IPS-15b (cell line): Measurements from ENCODE around the gene CORO1A.

Experiments used
- H3K27me3 ChIP-seq: one replicate; pipeline ENCODE4 v1.6.1; 2013; ENCODE audit warnings: low read length; ENCODE audit not compliant: control insufficient read depth, insufficient read depth
- H3K36me3 ChIP-seq: one replicate; pipeline ENCODE4 v1.6.1; 2013; ENCODE audit warnings: low read length; ENCODE audit not compliant: control insufficient read depth, insufficient read depth
- H3K4me1 ChIP-seq: one replicate; pipeline ENCODE4 v1.6.1; 2013; ENCODE audit warnings: mild to moderate bottlenecking, low read length; ENCODE audit not compliant: control insufficient read depth, insufficient read depth
- H3K4me3 ChIP-seq: one replicate; pipeline ENCODE4 v1.5.1; 2013; ENCODE audit warnings: low read depth, low read length
- H3K9ac ChIP-seq: one replicate; pipeline ENCODE4 v1.6.1; 2013; ENCODE audit warnings: low read depth, mild to moderate bottlenecking, low read length
- H3K9me3 ChIP-seq: one replicate; pipeline ENCODE4 v1.6.1; 2013; ENCODE audit warnings: mild to moderate bottlenecking, low read length; ENCODE audit not compliant: control insufficient read depth, insufficient read depth

Gene CORO1A

DNA sequence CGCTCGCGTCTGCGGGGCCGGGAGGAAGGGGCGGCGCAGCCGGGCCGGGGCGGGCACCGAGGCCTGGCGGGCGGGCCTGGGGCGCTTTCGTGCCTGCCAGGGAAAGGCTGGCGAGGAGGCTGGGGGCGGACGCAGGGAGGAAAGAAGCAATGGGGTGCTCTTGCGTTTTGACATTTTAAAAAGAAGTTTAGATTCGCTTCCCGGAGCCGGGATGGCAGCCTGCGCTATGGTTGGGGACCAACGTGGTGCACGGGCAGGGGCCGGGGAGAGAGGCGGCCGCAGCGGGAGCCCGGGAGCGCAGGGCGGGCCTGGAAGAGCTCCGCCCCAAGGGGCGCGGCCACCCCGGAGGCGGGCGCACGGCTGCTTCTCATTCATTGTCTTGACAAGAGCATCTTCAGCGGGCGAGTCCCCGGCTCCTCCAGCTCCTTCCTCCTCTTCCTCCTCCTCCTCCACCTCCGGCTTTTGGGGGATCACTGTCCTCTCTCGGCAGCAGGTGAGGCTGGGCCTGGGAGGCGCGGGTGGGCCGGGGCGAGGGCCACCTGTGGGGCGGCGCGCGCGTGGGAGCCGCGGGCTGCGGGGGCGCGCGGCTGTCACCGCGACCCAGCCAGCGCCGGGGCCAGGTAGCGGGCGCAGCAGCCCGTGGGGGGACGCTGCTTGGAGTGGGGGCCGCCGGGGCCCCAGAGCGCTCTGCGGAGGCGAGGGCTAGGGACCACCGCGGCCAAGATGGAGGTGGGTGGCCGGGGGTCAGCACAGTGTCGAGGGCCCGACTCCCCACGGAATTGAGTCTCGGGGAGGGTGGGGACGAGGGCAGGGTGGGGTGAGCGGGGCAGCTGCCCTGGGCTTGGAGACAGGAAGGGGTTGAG is at the start of gene CORO1A:
Gene CORO1A (plus strand): TSS at position 370 of the 863 bp plus-strand sequence. CDS start 1,608 bp downstream, outside the sequence.
- no peaks in the 10 kb centered on the region for H3K36me3 ChIP-seq
- peak within 1 kb of the TSS; percentile 71 for H3K4me3 ChIP-seq
- peaks cover 6% of the 10 kb centered on the region for H3K27me3 ChIP-seq
- no peaks in the 10 kb centered on the region for H3K9me3 ChIP-seq
- no peaks in the 10 kb centered on the region for H3K4me1 ChIP-seq
- no peak within 1 kb of the TSS for H3K9ac ChIP-seq

DNA sequence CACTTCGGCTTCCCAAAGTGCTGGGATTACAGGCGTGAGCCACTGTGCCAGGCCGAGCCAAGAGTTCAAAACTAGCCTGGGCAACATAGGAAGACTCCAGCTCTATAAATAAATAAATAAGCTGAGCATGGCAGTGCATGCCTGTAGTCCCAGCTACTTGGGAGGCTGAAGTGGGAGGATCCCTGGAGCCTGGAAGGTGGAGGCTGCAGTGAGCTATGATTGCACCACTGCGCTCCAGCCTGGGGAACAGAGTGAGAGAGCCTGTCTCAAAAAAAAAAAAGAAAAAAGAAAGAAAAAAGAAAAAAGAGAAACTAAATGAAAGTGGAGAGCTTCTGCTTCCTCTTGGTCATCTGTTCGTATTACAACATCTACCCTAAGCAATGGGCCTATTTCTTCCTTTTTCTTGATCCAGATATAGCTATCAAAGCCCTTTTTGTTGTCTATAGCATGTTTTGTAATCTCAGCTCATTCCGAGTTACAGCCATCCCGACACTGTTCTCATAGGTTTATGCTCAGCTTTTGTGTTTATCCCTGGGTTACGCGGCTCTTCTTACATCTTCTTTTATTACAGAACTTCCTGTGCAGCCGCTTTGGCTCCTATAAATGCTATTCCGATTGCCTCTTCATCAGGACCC is 46.3 kb upstream of the CORO1A start:
- Histone ChIP-seq H3K4me3 (no peak overlapping the region), H3K27me3 (no peaks in the 10 kb centered on the region), H3K9me3 (no peaks in the 10 kb centered on the region), H3K9ac (no peak overlapping the region), H3K4me1 (no peaks in the 10 kb centered on the region), H3K36me3 (no peaks in the 10 kb centered on the region)

DNA sequence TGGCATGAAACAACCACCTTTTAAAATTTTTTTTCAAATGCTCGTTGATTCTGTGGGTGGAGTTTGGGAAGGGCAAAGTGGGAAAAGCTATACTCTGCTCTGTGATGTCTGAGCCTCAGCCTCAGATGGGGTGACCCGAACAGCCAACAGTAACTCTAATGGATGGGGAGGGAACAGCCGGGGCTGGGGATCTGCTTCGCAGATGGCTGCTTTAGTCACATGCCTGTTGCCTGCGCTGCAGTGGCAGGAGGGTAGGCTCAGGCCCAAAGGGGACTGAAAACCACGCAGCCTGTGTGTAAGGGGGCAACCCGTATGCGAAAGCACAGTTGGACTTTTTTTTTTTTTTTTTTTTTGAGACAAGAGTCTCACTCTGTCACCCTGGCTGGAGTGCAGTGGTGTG is 45.5 kb upstream of the CORO1A start:
- no peaks in the 10 kb centered on the region for H3K36me3 ChIP-seq
- H3K4me3 ChIP-seq, result no peak overlapping the region
- H3K27me3 ChIP-seq, result no peaks in the 10 kb centered on the region
- no peaks in the 10 kb centered on the region for H3K9me3 ChIP-seq
- no peak overlapping the region for H3K9ac ChIP-seq
- H3K4me1 ChIP-seq, result no peaks in the 10 kb centered on the region

DNA sequence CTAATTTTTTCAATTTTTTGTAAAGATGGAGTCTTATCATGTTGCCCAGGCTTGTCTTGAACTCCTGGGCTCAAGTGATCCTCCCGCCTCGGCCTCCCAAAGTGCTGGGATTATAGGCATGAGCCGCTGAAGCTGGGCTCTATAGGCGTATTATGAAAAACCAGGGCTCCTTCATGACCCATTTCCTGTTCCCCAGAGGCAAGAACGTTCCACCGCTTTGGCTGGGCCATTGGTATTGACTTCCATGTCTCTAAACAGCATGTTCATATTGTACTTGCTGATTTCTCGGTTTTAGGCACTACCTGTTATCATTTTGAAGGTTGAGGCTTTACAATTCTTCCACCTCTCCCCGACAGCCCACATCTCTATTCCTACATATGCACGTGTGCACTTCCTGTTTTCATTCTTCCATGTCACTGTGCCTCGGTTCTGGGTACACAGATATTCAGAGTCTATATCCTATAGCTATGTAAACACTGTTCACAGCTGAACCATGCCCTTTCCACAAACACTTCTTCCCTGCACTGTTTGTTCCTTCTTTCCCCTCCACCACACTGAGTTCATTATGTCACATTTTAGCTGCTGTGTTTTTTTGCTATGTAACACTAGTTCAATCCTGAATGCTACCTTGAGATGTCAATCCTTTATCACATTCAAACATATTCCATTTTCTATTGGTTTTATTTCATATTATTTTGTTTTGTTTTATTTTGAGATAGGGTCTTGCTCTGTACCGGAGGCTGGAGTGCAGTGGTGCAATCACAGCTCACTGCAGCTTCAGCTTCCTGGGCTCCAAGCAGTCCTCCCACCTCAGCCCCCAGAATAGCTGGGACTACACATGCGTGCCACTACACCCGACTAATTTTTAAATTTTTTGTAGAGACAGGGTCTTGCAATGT is 43.6 kb upstream of the CORO1A start:
- H3K4me1 ChIP-seq, result no peaks in the 10 kb centered on the region
- no peak overlapping the region for H3K9ac ChIP-seq
- H3K9me3 ChIP-seq, result no peaks in the 10 kb centered on the region
- H3K4me3 ChIP-seq, result no peak overlapping the region
- no peaks in the 10 kb centered on the region for H3K27me3 ChIP-seq
- H3K36me3 ChIP-seq, result no peaks in the 10 kb centered on the region

DNA sequence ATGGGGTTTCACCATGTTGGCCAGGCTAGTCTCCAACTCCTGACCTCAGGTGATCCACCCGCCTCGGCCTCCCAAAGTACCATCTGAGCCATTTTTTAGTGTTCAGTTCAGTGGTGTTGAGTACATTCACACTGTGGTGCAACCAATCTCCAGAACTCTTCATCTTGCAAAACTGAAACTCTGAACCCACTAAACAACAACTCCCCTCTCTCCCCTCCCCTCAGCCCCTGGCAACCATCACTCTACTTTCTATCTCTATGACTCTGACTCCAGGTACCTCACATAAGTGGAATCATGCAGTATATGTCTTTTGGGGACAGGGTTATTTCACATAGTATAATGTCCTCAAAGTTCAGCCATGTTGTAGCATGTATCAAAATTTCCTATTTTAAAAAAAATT is 41.7 kb upstream of the CORO1A start:
- H3K27me3 ChIP-seq, result no peaks in the 10 kb centered on the region
- H3K9ac ChIP-seq, result no peak overlapping the region
- H3K36me3 ChIP-seq, result no peaks in the 10 kb centered on the region
- no peaks in the 10 kb centered on the region for H3K9me3 ChIP-seq
- no peak overlapping the region for H3K4me3 ChIP-seq
- no peaks in the 10 kb centered on the region for H3K4me1 ChIP-seq

DNA sequence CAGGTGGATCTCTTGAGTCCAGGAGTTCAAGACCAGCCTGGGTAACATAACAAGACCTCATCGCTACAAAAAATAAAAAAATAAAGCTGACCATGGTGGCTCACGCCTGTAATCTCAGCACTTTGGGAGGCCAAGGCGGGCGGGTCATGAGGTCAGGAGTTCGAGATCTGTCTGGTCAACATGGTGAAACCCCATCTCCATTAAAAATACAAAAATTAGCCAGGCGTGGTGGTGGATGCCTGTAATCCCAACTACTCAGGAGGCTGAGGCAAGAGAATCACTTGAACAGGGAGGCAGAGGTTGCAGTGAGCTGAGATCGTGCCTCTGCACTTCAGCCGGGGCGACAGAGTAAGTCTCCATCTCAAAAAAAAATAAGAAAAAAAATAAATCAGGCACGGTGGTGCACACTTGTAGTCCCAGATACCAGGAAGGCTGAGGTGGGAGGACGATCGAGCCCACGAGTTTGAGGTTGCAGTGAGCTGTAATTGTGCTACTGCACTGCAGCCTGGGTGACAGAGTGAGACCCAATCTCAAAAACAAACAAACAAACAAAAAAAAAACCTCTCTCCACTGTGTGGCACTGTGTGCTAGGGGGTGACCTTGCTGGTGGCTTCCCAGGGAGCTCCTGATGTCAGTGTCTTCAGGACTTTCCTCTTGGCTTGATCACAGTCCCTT is 40.6 kb upstream of the CORO1A start:
- Histone ChIP-seq H3K9ac (no peak overlapping the region), H3K4me3 (no peak overlapping the region), H3K27me3 (no peaks in the 10 kb centered on the region), H3K9me3 (no peaks in the 10 kb centered on the region), H3K4me1 (no peaks in the 10 kb centered on the region), H3K36me3 (no peaks in the 10 kb centered on the region)

DNA sequence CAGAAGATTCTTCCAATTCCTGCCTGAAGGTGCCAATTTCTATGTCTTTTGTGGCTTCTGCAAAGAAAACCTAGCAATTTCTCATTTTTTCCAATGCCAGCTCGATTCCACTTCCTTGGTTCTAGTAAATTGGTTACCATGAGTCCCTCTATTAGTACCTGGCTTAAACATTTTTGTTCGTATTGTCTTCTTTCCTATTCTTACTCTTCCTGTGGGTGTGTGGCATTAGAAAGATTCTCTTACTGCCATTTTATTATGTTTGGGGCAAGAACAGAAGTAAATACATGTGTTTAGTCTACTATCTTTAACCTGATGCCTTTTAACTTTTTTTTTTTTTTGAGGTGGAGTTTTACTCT is 40.1 kb upstream of the CORO1A start:
- Histone ChIP-seq H3K9ac (no peak overlapping the region), H3K27me3 (no peaks in the 10 kb centered on the region), H3K36me3 (no peaks in the 10 kb centered on the region), H3K4me3 (no peak overlapping the region), H3K9me3 (no peaks in the 10 kb centered on the region), H3K4me1 (no peaks in the 10 kb centered on the region)

DNA sequence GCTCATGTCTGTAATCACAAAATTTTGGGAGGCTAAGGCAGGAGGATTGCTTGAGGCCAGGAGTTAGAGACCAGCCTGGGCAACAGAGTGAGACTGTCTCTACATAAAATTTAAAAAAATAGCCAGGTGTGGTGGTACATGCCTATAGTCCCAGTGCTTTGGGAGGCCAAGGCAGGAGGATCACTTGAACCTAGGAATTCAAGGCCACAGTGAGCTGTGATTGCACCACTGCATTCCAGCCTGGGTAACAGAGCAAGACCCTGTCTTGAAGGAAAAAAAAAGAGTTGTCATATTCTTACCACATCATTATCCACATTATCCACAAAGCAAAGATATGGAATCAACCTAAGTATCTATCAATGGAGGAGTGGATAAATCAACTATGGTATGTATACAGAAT is 39.4 kb upstream of the CORO1A start:
- H3K4me3 ChIP-seq, result no peak overlapping the region
- H3K9me3 ChIP-seq, result no peaks in the 10 kb centered on the region
- no peaks in the 10 kb centered on the region for H3K36me3 ChIP-seq
- H3K4me1 ChIP-seq, result no peaks in the 10 kb centered on the region
- H3K9ac ChIP-seq, result no peak overlapping the region
- no peaks in the 10 kb centered on the region for H3K27me3 ChIP-seq

DNA sequence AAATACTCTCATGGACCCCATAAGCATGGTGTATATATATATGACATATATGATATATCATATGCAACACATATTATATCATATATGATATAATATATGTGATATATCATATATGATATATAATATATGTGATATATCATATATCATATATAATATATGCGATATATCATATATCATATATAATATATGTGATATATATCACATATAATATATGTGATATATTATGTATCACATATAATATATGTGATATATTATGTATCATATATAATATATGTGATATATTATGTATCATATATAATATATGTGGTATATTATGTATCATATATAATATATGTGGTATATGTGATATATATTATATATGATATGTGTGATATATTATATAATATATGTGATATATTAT is 38.5 kb upstream of the CORO1A start:
- H3K4me3 ChIP-seq, result no peak overlapping the region

DNA sequence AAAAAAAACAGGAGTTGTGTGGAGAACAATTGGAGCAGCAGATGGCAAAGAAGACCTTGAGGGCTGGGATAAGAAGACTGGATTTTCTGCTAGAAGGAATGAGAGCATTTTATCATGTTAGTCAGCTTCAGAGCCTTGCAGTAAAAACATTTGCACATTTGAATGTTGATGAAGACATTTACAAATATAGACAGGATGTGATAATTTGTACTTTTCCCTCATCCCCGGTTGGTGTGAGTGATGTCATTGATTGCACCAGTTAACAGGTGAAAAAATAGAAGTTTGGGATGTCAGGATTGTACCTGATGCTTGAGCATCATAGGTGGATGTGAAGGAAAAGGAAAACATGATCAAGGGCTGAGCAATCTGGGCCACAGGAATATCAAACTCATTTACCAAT is 37.7 kb upstream of the CORO1A start:
- Histone ChIP-seq H3K9ac (no peak overlapping the region), H3K4me1 (no peaks in the 10 kb centered on the region), H3K9me3 (no peaks in the 10 kb centered on the region), H3K36me3 (no peaks in the 10 kb centered on the region), H3K4me3 (no peak overlapping the region), H3K27me3 (no peaks in the 10 kb centered on the region)

More for the DNA sequence above, 38.5 kb upstream of the CORO1A start:
- Histone ChIP-seq H3K4me1 (no peaks in the 10 kb centered on the region), H3K9me3 (no peaks in the 10 kb centered on the region), H3K27me3 (no peaks in the 10 kb centered on the region), H3K36me3 (no peaks in the 10 kb centered on the region), H3K9ac (no peak overlapping the region)

DNA sequence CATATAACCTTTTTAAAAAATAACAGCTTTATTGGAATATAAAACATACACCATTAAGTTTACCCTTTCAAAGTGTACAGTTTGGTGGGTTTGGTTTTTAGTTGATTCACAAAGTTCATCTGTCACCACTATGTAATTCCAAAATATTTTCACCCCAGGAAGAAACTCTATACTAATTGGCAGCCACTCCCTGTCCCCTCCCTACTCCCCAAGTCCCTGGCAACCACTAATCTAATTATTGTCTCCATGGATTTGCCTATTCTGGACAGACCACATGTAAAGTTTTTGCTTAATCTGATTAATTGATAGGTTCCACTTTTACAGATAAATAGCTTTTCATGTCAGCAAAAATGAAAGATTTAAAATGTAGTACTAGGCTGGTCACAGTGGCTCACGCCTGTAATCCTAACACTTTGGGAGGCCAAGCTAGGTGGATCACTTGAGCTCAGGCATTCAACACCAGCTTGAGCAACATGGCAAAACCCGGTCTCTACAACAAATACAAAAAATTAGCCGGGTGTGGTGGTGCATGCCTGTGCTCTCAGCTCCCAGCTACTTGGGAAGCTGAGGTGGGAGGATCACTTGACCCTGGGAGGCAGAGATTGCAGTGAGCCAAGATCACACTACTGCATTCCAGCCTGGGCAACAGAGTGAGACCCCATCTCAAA is 35.4 kb upstream of the CORO1A start:
- Histone ChIP-seq H3K36me3 (no peaks in the 10 kb centered on the region), H3K4me1 (no peaks in the 10 kb centered on the region), H3K27me3 (no peaks in the 10 kb centered on the region), H3K9ac (no peak overlapping the region), H3K4me3 (no peak overlapping the region), H3K9me3 (no peaks in the 10 kb centered on the region)
